Measurements from ENCODE around the gene AMBRA1.
"Not testable (repeated sequence)": the region's sequence is repeated elsewhere in the genome, so short reads cannot be mapped to it uniquely, and the experiment has no call there.

The AMBRA1 gene

DNA sequence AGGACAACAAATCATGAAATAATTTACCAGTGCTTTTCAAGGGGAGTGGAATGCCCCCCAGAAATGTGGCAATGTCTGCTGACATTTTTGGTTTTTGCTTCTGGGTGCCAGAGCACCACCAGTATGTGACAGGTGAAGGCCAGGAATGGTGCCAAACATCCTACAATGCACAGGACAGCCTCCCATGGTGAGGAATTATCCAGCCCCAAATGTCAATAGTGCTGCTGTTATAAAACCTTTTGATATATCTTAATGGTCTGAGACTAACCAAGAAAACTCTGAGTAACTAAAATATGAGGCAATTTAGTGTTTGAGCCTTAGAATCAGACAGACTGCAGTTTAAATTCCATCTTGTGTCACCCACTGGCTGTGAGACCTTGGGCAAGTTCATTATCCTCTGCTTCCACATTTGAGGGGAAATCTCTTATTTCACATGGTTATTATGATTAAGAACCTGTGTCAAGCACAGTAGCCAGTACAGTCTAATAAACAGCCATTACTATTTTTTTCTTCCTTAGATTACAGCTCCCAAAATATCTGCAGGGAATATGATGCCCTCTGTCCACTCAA is 69.5 kb downstream of the AMBRA1 start:
- Histone ChIP-seq H3K4me1 (ENCODE audit: control insufficient read depth in 1 of 2, insufficient read depth in 2 of 2, low read length in 2 of 2) (peaks cover 19 to 20% of the 10 kb centered on the region in 2 donors), H3K27ac (ENCODE audit: low read depth, low read length) (no peak overlapping the region), H3K36me3 (ENCODE audit: control insufficient read depth in 1 of 2, insufficient read depth in 2 of 2, low read length in 2 of 2) (no peaks in the 10 kb centered on the region), H3K27me3 (ENCODE audit: control insufficient read depth in 1 of 2, insufficient read depth in 2 of 2, low read length in 2 of 2) (no peaks in the 10 kb centered on the region), H3K9me3 (ENCODE audit: control insufficient read depth in 1 of 2, low read length in 2 of 2) (no peaks in the 10 kb centered on the region), H3K9ac (ENCODE audit: low read depth in 1 of 2, low read length in 2 of 2) (peak overlapping the region in 1 of 2 donors; percentile 8), H3K4me3 (ENCODE audit: low read depth in 1 of 2, low read length in 2 of 2) (no peak overlapping the region)

GRCh38 chr11:46523290-46523689 is 70.5 kb downstream of the AMBRA1 start:
- no peaks in the 10 kb centered on the region for H3K27me3 ChIP-seq (ENCODE audit: control insufficient read depth in 1 of 2, insufficient read depth in 2 of 2, low read length in 2 of 2)
- no peak overlapping the region for H3K9ac ChIP-seq (ENCODE audit: low read depth in 1 of 2, low read length in 2 of 2)
- H3K4me3 ChIP-seq (ENCODE audit: low read depth in 1 of 2, low read length in 2 of 2), result no peak overlapping the region
- no peaks in the 10 kb centered on the region for H3K36me3 ChIP-seq (ENCODE audit: control insufficient read depth in 1 of 2, insufficient read depth in 2 of 2, low read length in 2 of 2)
- H3K4me1 ChIP-seq (ENCODE audit: control insufficient read depth in 1 of 2, insufficient read depth in 2 of 2, low read length in 2 of 2), result peaks cover 14 to 19% of the 10 kb centered on the region in 2 donors
- H3K27ac ChIP-seq (ENCODE audit: low read depth, low read length), result no peak overlapping the region
- H3K9me3 ChIP-seq (ENCODE audit: control insufficient read depth in 1 of 2, low read length in 2 of 2), result no peaks in the 10 kb centered on the region

- Histone ChIP-seq H3K4me3 (ENCODE audit: low read depth in 1 of 2, low read length in 2 of 2) (no peak overlapping the region), H3K9ac (ENCODE audit: low read depth in 1 of 2, low read length in 2 of 2) (no peak overlapping the region), H3K36me3 (ENCODE audit: control insufficient read depth in 1 of 2, insufficient read depth in 2 of 2, low read length in 2 of 2) (no peaks in the 10 kb centered on the region), H3K4me1 (ENCODE audit: control insufficient read depth in 1 of 2, insufficient read depth in 2 of 2, low read length in 2 of 2) (peaks cover 11 to 19% of the 10 kb centered on the region in 2 donors), H3K27ac (ENCODE audit: low read depth, low read length) (no peak overlapping the region), H3K27me3 (ENCODE audit: control insufficient read depth in 1 of 2, insufficient read depth in 2 of 2, low read length in 2 of 2) (no peaks in the 10 kb centered on the region), H3K9me3 (ENCODE audit: control insufficient read depth in 1 of 2, low read length in 2 of 2) (no peaks in the 10 kb centered on the region)
Observed at GRCh38 chr11:46522682-46523281, 71.0 kb downstream of the AMBRA1 start.

DNA sequence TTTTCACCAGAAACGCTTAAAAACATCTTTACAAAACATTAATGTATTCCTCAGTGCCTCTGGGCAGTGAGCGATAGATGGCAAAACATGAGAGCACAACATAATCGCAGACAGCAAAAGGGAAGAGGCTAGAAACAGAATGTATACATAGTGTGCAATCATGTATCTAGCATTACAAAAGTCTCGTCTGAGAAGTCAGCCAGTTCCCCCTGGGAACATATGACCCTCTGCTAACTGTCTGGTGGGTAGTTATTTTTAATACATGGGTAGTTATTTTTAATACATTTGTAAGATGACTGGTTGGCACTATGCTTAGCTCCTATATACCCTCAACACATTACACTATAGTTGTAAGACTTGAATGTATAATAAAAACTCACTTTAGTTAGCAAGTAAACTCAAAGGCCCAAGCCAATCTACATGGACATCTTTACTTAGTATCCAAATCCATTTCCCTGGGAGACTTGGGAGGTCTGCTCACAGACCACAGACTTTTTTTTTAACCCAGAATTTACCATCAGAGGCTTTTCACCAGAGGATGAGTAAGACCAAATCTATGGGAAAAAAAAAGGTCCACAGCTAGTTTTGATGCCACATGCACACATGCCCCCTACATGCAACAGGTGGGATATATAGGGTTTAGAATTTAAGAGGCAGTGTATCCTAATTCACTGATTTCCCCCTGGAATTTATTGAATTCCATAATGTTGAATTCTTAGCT is 71.7 kb downstream of the AMBRA1 start:
- H3K4me3 ChIP-seq (ENCODE audit: low read depth in 1 of 2, low read length in 2 of 2), result no peak overlapping the region
- no peak overlapping the region for H3K9ac ChIP-seq (ENCODE audit: low read depth in 1 of 2, low read length in 2 of 2)
- H3K9me3 ChIP-seq (ENCODE audit: control insufficient read depth in 1 of 2, low read length in 2 of 2), result no peaks in the 10 kb centered on the region
- peaks cover 11 to 19% of the 10 kb centered on the region in 2 donors for H3K4me1 ChIP-seq (ENCODE audit: control insufficient read depth in 1 of 2, insufficient read depth in 2 of 2, low read length in 2 of 2)
- no peaks in the 10 kb centered on the region for H3K27me3 ChIP-seq (ENCODE audit: control insufficient read depth in 1 of 2, insufficient read depth in 2 of 2, low read length in 2 of 2)
- no peak overlapping the region for H3K27ac ChIP-seq (ENCODE audit: low read depth, low read length)
- no peaks in the 10 kb centered on the region for H3K36me3 ChIP-seq (ENCODE audit: control insufficient read depth in 1 of 2, insufficient read depth in 2 of 2, low read length in 2 of 2)

GRCh38 chr11:46520971-46521745 is 72.7 kb downstream of the AMBRA1 start:
- Histone ChIP-seq H3K27ac (ENCODE audit: low read depth, low read length) (no peak overlapping the region), H3K9ac (ENCODE audit: low read depth in 1 of 2, low read length in 2 of 2) (no peak overlapping the region), H3K4me1 (ENCODE audit: control insufficient read depth in 1 of 2, insufficient read depth in 2 of 2, low read length in 2 of 2) (peaks cover 11 to 19% of the 10 kb centered on the region in 2 donors)

DNA sequence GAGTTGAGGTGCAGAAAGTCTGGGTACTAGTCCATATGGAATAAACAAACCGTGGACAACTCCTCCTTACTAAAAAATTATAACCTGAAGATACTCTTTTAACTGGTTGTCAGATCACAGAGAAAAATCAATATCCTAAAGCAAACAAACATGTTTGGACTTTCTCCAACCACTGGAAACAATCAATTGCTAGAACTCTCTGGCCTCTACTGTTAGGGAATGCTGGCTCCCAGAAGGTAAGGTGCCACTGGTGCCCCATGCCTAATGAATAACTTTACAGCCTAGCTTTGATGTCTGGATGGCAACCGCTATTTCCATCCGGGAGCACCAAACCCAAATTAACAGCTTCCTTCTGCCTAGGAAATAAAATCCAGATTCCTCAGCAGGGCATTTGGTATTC is 74.5 kb downstream of the AMBRA1 start:
- H3K9ac ChIP-seq (ENCODE audit: low read depth in 1 of 2, low read length in 2 of 2), result no peak overlapping the region
- H3K9me3 ChIP-seq (ENCODE audit: control insufficient read depth in 1 of 2, low read length in 2 of 2), result no peaks in the 10 kb centered on the region
- peaks cover 12 to 19% of the 10 kb centered on the region in 2 donors for H3K4me1 ChIP-seq (ENCODE audit: control insufficient read depth in 1 of 2, insufficient read depth in 2 of 2, low read length in 2 of 2)
- H3K27ac ChIP-seq (ENCODE audit: low read depth, low read length), result no peak overlapping the region
- H3K4me3 ChIP-seq (ENCODE audit: low read depth in 1 of 2, low read length in 2 of 2), result no peak overlapping the region
- H3K36me3 ChIP-seq (ENCODE audit: control insufficient read depth in 1 of 2, insufficient read depth in 2 of 2, low read length in 2 of 2), result no peaks in the 10 kb centered on the region
- no peaks in the 10 kb centered on the region for H3K27me3 ChIP-seq (ENCODE audit: control insufficient read depth in 1 of 2, insufficient read depth in 2 of 2, low read length in 2 of 2)

More at GRCh38 chr11:46520971-46521745, 72.7 kb downstream of the AMBRA1 start:
- H3K9me3 ChIP-seq (ENCODE audit: control insufficient read depth in 1 of 2, low read length in 2 of 2), result no peaks in the 10 kb centered on the region
- H3K4me3 ChIP-seq (ENCODE audit: low read depth in 1 of 2, low read length in 2 of 2), result no peak overlapping the region
- no peaks in the 10 kb centered on the region for H3K36me3 ChIP-seq (ENCODE audit: control insufficient read depth in 1 of 2, insufficient read depth in 2 of 2, low read length in 2 of 2)
- no peaks in the 10 kb centered on the region for H3K27me3 ChIP-seq (ENCODE audit: control insufficient read depth in 1 of 2, insufficient read depth in 2 of 2, low read length in 2 of 2)

GRCh38 chr11:46518928-46519327 is 74.9 kb downstream of the AMBRA1 start:
- not testable (repeated sequence) for H3K4me3 ChIP-seq (ENCODE audit: low read depth in 1 of 2, low read length in 2 of 2); H3K36me3 ChIP-seq (ENCODE audit: control insufficient read depth in 1 of 2, insufficient read depth in 2 of 2, low read length in 2 of 2); H3K9me3 ChIP-seq (ENCODE audit: control insufficient read depth in 1 of 2, low read length in 2 of 2); H3K27me3 ChIP-seq (ENCODE audit: control insufficient read depth in 1 of 2, insufficient read depth in 2 of 2, low read length in 2 of 2); H3K27ac ChIP-seq (ENCODE audit: low read depth, low read length); H3K9ac ChIP-seq (ENCODE audit: low read depth in 1 of 2, low read length in 2 of 2)
- H3K4me1 ChIP-seq (ENCODE audit: control insufficient read depth in 1 of 2, insufficient read depth in 2 of 2, low read length in 2 of 2), result peaks cover 16 to 23% of the 10 kb centered on the region in 2 donors

GRCh38 chr11:46514370-46514769 is 79.5 kb downstream of the AMBRA1 start:
- no peak overlapping the region for H3K9ac ChIP-seq (ENCODE audit: low read depth in 1 of 2, low read length in 2 of 2)
- H3K27me3 ChIP-seq (ENCODE audit: control insufficient read depth in 1 of 2, insufficient read depth in 2 of 2, low read length in 2 of 2), result no peaks in the 10 kb centered on the region
- no peaks in the 10 kb centered on the region for H3K36me3 ChIP-seq (ENCODE audit: control insufficient read depth in 1 of 2, insufficient read depth in 2 of 2, low read length in 2 of 2)
- no peak overlapping the region for H3K27ac ChIP-seq (ENCODE audit: low read depth, low read length)
- peaks cover 11 to 25% of the 10 kb centered on the region in 2 donors for H3K4me1 ChIP-seq (ENCODE audit: control insufficient read depth in 1 of 2, insufficient read depth in 2 of 2, low read length in 2 of 2)
- no peak overlapping the region for H3K4me3 ChIP-seq (ENCODE audit: low read depth in 1 of 2, low read length in 2 of 2)
- no peaks in the 10 kb centered on the region for H3K9me3 ChIP-seq (ENCODE audit: control insufficient read depth in 1 of 2, low read length in 2 of 2)

DNA sequence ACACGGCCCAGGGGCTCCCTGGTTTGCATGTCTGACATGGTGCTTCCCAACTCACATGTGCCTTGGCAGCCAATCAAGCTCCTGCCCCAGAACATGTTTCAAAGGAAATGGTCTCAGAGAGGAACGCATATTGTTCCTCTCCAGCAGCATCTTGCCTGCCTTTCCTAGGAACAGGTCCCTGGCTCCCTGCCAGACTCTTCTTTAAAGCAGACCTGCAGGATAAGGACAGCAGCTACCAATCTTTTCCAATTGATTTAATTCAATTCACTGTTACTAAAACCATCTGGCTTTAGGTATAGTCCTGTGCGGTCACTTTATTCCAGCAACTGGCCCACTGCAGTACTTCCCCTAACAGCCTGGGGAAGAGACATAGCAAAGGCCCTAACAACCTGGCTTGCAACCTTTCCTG is 79.9 kb downstream of the AMBRA1 start:
- no peak overlapping the region for H3K27ac ChIP-seq (ENCODE audit: low read depth, low read length)
- no peaks in the 10 kb centered on the region for H3K36me3 ChIP-seq (ENCODE audit: control insufficient read depth in 1 of 2, insufficient read depth in 2 of 2, low read length in 2 of 2)
- no peak overlapping the region for H3K4me3 ChIP-seq (ENCODE audit: low read depth in 1 of 2, low read length in 2 of 2)

More for the DNA sequence above, 79.9 kb downstream of the AMBRA1 start:
- Histone ChIP-seq H3K9ac (ENCODE audit: low read depth in 1 of 2, low read length in 2 of 2) (no peak overlapping the region), H3K27me3 (ENCODE audit: control insufficient read depth in 1 of 2, insufficient read depth in 2 of 2, low read length in 2 of 2) (no peaks in the 10 kb centered on the region), H3K4me1 (ENCODE audit: control insufficient read depth in 1 of 2, insufficient read depth in 2 of 2, low read length in 2 of 2) (peaks cover 11 to 23% of the 10 kb centered on the region in 2 donors), H3K9me3 (ENCODE audit: control insufficient read depth in 1 of 2, low read length in 2 of 2) (no peaks in the 10 kb centered on the region)
